MV-4-11 (cell line): ENCODE measurements around the gene ZRANB3.

Experiments
- DNase-seq: peaks from one replicate; lab custom pipeline; 2025; lab: John Stamatoyannopoulos, UW

Gene ZRANB3

DNA sequence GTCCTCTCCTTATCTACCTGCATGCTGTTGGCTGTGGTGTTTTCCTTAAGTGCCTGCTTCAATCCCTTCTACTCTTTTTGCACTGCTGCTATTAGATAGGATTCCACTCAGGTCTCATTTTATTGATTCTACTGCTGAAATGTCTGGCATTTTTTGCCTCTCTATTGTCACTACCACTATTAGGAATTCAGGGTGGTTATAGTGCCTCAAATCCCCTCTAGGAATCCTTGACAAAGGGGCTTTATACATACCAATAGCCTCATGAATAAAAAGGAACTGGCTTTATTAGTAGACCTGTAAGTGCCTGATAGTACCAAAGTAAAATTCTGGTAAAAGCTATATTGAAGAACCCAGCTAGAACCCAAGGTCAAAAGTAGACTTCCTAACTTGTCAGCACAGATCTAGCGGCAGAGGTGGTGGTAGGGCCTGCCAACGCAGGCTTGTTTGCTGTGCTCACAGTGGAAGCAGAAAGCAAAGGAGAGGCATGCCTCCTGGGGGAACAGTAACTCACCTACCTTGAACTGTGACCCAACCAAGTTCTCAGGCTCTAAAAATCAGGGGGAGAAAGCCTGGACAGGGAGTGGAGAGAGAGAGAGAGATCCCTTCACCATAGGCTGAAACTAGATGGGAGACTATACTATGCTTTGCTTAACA, 278.1 kb downstream of the ZRANB3 start:
- DNase-seq, result no peak

DNA sequence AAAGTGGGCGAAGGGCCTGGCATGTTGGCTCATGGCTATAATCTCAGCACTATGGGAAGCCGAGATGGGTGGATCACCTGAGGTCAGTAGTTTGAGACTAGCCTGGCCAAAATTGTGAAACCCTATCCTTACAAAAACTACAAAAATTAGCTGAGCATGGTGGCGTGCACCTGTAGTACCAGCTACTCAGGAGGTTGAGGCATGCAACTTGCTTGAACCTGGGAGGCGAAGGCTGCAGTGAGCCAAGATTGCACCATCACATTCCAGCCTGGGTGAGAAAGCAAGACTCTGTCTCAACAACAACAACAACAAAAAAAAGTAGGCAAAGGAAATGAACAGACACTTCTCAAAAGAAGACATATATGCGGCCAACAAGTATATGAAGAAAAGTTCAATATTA, 282.4 kb downstream of the ZRANB3 start:
- no peak for DNase-seq

GRCh38 chr2:135246711-135247270, 284.2 kb downstream of the ZRANB3 start:
- no peak for DNase-seq

DNA sequence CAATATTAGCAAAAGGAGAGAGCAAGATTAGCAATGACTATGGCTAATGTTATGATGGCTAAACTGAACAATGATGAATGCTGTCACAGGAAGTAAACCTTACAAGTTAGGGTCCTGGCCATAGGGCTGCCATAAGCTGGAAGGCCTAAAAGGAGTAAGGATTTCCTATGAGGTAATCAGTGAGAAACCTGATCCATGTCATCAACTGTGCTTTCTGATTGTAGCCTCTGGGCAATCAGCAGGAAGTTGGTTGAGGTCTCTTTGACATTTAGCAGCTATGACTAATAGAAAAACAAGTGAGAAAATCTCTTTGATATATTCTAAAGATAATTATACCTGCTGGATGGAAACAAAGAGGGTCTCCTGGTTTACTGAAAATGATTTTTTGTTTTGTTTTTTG, 285.9 kb downstream of the ZRANB3 start:
- no peak for DNase-seq

DNA sequence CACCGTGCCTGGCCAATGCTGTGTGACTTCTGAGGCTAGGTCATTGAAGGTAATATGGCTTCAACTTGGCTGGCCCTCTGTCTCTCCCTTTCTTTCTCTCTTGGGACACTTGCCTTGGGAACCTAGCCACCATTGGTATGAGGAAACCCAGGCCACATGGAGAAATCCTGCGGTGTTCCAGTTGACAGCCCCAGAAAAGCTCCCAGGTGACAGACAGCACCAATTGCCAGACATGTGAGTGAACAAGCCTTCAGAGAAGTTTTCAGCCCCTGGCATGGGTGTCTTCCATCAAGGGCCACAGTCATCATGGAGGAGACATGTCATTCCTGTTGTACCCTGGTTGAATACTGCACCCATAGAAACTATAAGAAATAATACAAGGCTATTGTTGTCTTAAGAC, 292.4 kb downstream of the ZRANB3 start:
- DNase-seq, result no peak

- DNase-seq, result no peak
Observed at GRCh38 chr2:135230150-135230549, 300.9 kb downstream of the ZRANB3 start.

- DNase-seq, result no peak
Observed at GRCh38 chr2:135227386-135227785, 303.6 kb downstream of the ZRANB3 start.

DNA sequence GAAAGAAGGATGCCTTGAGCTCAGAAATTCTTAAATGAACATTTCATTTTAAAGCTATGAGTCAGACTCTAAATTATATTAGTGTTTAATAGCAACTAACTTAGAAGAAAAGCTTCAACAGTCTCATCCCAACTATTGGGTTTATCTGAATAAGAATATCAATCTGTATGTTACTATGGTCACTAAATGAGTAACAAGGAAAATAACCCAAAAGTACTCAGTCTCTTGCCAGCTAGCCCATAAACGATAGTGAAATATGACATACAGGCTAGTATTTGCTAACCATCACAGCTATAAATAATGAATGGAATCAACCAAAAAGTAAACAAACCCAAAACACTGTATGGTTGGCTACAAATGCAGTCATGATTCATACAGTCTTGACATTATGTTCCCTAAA, 304.1 kb downstream of the ZRANB3 start:
- DNase-seq, result no peak

- DNase-seq, result no peak
Observed at GRCh38 chr2:135225781-135226180, 305.2 kb downstream of the ZRANB3 start.

DNA sequence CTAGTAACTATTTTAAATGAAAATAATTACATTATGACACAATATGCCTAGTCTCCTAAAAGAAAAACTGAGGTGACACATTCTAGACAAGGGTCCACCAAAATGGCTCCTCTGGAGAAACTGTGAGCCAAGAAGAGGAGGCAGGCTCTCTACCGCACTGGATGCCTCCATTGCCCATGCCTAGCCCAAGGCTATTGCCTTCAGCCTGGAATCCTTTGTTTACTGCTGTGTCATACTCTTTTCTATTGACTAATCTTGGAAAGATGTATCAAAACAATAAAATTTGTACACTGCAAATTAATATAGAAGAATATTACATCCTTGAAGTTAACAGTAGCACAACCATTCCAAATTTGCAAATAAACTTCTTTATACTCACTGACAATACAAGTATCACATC, 311.8 kb downstream of the ZRANB3 start:
- DNase-seq, result no peak

- no peak for DNase-seq
Observed at GRCh38 chr2:135218426-135218825, 312.6 kb downstream of the ZRANB3 start.

DNA sequence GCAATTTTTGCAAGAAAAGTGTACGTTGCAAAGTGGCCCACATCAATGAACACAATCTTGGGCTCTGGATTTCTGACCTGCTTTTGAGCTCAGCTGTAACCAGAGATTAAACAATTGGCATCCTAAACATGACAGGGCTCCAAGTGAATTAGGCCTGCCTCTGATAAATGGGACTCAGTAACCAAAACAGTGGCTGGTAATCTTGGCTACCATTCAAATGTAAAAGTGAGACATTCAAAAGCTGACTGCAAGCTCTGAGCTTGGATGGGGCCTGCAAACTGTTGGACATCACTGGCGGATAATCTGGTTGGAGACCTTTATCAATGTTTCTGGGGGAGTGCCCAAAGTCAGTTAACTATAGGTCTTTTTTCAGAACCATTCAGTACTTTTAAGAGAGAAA, 318.3 kb downstream of the ZRANB3 start:
- DNase-seq, result no peak

- no peak for DNase-seq
Observed at GRCh38 chr2:135208016-135208415, 323.0 kb downstream of the ZRANB3 start.

- DNase-seq, result no peak
Observed at GRCh38 chr2:135203944-135204343, 327.1 kb downstream of the ZRANB3 start.

DNA sequence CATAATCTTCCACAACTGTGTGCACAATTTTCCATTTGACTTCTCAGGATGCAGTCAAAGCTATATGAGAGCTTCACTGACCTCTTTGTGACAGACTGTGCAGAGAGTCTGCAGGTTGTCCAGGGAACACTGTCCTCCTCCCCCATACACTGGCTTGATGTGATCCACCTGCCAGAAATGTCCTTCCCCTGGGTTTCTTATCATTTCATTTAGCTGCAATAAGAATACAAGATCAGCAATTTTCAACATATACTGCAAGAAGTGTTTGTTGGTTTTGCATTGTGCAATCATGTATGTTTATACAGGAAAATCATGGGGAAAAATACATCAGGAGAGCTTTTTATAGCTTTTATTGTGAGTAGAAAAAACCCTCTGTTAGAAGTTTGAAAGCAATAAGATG, 328.3 kb downstream of the ZRANB3 start:
- DNase-seq, result no peak

DNA sequence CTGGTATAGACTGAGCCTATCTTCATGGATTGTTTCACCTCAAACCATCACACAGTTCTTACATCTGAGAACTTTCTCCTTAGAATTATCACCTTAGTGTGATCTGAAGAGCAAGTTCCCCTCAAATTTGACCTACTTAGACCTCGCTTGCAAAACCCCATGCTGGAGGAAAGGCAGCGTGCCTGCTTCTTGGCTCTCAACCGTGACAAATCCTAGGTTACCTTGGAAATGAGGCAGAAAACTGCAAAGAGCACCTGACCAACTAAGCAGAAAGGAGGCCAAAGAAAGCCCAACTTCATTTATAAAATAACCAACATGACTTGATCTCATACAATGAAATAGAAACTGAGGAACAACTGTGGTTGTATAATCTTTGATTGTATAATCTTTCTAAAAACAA, 332.5 kb downstream of the ZRANB3 start:
- DNase-seq, result no peak

GRCh38 chr2:135190799-135191198, 340.2 kb downstream of the ZRANB3 start:
- no peak for DNase-seq

DNA sequence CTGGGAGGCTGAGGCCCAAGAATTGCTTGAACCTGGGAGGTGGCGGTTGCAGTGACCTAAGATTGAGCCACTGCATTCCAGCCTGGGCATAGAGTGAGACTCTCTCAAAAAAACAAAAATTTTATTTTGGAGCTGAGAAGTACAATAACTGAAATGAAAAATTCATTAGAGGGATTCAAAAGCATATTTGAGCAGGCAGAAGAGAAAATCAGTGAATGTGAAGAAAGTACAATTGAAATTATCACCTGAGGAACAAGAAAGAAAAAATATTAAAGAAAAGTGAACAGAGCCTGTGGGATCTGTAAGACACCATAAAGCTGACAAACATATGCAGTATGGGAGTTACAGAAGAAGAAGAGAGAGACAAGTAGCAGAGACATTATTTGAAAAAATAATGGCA, 341.9 kb downstream of the ZRANB3 start:
- no peak for DNase-seq

DNA sequence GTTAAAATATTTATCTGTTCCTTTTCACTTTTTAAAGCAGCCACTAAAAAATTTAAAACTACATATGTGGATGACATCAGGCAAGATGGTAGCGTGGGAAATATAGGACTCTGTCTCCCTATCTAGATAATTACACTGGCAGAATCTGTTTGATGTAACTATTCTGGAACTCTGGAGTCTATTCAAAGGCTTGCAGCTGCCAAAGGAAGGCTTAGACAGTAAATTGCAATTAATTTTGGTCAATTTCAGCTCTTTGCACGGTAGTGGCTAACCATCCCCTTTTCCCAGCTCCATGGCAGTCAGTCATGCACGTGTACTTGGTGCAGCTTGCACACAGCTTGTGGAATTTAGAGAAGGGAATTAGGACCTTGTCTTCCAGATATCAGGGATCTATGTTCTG, 343.7 kb downstream of the ZRANB3 start:
- no peak for DNase-seq

GRCh38 chr2:135186054-135186453, 345.0 kb downstream of the ZRANB3 start:
- DNase-seq, result no peak

DNA sequence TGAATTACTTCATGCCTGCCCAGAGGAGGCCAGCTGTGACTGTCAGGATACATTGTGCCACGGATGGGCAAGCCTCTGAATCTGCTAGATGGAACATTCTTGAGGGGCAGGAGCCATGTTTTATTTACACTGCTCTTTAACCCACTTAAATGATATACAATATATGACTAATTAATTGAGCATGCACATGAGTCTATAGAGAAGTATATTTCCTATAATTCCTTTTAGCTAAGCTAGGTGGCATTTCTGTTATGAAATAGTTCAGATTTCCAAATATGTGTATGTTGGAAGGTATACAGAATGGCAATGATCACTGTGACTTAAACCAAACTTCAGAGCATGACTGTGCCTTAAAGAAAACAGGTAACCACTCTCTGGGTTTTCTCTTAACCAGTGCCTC, 347.2 kb downstream of the ZRANB3 start:
- no peak for DNase-seq

DNA sequence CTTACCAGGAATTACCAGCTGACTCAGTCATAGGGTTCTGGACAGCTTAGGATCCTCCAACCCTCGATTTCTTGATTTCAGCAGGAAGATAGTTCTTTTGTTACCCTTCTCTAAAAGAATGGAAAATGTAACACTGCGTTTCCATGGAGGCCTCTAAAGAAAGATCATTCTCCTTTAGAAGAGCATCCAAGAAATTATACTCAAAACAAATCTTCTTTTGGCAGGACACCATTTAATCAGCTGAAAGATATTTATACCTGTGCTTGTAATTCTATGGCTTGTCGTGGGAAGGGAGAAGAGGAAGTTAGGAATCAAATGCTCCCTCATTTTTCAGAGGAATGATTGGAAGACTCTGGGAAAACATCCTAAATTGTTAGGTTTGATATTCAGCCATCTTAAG, 348.4 kb downstream of the ZRANB3 start:
- no peak for DNase-seq

DNA sequence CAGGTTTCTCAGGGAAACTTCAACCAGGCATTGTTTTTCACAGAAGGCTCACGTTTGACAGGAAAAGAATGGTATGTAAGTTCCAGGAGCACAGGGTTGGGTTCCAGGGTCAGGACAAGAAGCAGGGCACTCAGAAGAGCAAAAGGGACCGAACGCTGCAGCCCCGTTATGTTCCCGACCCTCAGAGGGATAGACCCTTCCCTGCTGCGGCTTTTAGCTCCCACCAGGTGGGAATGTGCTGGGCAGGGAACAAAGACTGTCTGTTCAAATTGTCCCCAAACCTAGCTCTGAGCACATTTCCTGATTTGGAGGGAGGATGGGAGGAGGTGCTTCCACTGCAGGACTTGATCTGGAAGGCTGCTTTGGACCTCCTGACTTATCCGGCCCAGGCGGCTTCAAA, 348.8 kb downstream of the ZRANB3 start:
- DNase-seq, result no peak

DNA sequence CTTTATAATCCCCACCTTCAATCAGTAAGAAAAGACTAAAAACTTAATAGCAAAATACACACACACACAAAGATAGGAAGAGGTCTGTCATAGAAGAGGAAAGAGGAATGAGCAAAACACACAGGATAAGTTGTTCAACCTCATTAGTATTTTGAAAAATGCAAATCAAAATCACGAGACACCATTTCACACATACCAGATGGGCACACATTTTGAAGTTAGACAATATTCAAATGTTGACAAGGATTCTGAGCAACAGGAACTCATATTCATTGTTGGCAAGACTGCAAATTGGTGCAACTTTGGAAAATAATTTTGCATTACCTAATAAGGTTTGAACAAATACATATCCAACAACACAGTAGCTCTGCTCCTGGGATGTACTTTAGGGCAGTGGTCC, 351.3 kb downstream of the ZRANB3 start:
- no peak for DNase-seq
